Endothelial cell of umbilical vein (primary cell): ENCODE results near the gene OR1I1. TPM values are rescaled to one million over a fixed set of nuclear protein-coding genes. Genes with fewer than 3 reads are reported as not detected.

Experiments
- BruUV-seq: library from RNA; stranded (reverse); fragments of 400-500 nt; replicated peaks from 2 replicates; lab custom pipeline; 2021; lab: Mats Ljungman, UMichigan
- CTCF ChIA-PET: fragments of 300-600, 350-600 bp; sonication (Branson Sonifier 250); formaldehyde crosslinking; loops from one replicate; lab custom pipeline; 2021; ENCODE audit warnings: antibody characterized with exemption, inconsistent platforms; lab: Charles Lee
- POLR2A ChIA-PET: fragments of 300-600, 350-600 bp; sonication (Branson Sonifier 250); formaldehyde crosslinking; loops from one replicate; lab custom pipeline; 2021; ENCODE audit warnings: antibody characterized with exemption, inconsistent platforms; lab: Charles Lee
- DNase-seq: peaks from one replicate; pipeline ENCODE4 v3.0.0-alpha.2; 2011; ENCODE audit warnings: low read depth, low spot score
- FAIRE-seq: peaks from 2 replicates; lab custom pipeline; 2011; peaks lifted over from hg19 to GRCh38; lab: Jason Lieb, UNC
- H2AFZ ChIP-seq: 2 replicates; pipeline ENCODE4 v1.6.0; 2012; ENCODE audit warnings: low read depth, low read length, control low read depth, inconsistent platforms
- H3K27ac ChIP-seq: 2 replicates; pipeline ENCODE4 v1.5.1; 2011; ENCODE audit warnings: low read depth, mild to moderate bottlenecking, control low read depth, low read length, moderate library complexity; ENCODE audit not compliant: insufficient read depth
- H3K27me3 ChIP-seq, 2 experiments: 2 replicates each; pipeline versions ENCODE4 v1.6.0 to v1.6.1; 2011; ENCODE audit warnings: low read length in 2 of 2, mixed read lengths in 1 of 2; ENCODE audit not compliant: control insufficient read depth in 2 of 2, insufficient read depth in 2 of 2
- H3K36me3 ChIP-seq, 2 experiments: 2 replicates in 1 of 2; 3 replicates in 1 of 2; pipeline ENCODE4 v1.5.1; 2011; ENCODE audit warnings: low read length in 2 of 2, mild to moderate bottlenecking in 1 of 2, moderate library complexity in 1 of 2; ENCODE audit not compliant: control insufficient read depth in 2 of 2, insufficient read depth in 2 of 2; ENCODE audit errors: extremely low read depth in 1 of 2
- H3K4me1 ChIP-seq: 3 replicates; pipeline ENCODE4 v1.5.1; 2011; ENCODE audit warnings: mild to moderate bottlenecking, low read length; ENCODE audit not compliant: control insufficient read depth, insufficient read depth; ENCODE audit errors: extremely low read depth
- H3K4me2 ChIP-seq: 2 replicates; pipeline ENCODE4 v1.6.1; 2011; ENCODE audit warnings: low read length, control low read depth, mixed read lengths; ENCODE audit not compliant: insufficient read depth
- H3K4me3 ChIP-seq, 3 experiments: fragments of 200-600 bp in 1 of 3; sonication (generic), shearing (Covaris generic) in 1 of 3; replicated peaks in 1 of 3; 2 replicates each; pipeline ENCODE4 v1.5.1; 2011 to 2016; ENCODE audit warnings: control low read depth in 3 of 3, low read length in 3 of 3, mild to moderate bottlenecking in 2 of 3, inconsistent platforms in 1 of 3, low read depth in 1 of 3, moderate library complexity in 1 of 3; ENCODE audit not compliant: insufficient read depth in 1 of 3
- H3K79me2 ChIP-seq: 2 replicates; pipeline ENCODE4 v1.6.0; 2012; ENCODE audit warnings: low read length, inconsistent platforms; ENCODE audit not compliant: control insufficient read depth, insufficient read depth
- H3K9ac ChIP-seq: replicated peaks from 2 replicates; pipeline ENCODE3; 2011; ENCODE audit warnings: low read length, control low read depth; ENCODE audit not compliant: insufficient read depth; ENCODE audit errors: extremely low read depth
- H3K9me1 ChIP-seq: replicated peaks from 3 replicates; pipeline ENCODE4 v1.6.0; 2011; ENCODE audit warnings: mild to moderate bottlenecking, low read length; ENCODE audit not compliant: control insufficient read depth, insufficient read depth; ENCODE audit errors: extremely low read depth
- H3K9me3 ChIP-seq: replicated peaks from 2 replicates; pipeline ENCODE4 v1.5.1; 2012; ENCODE audit warnings: low read length, inconsistent platforms; ENCODE audit not compliant: control insufficient read depth, insufficient read depth
- H4K20me1 ChIP-seq: replicated peaks from 2 replicates; pipeline ENCODE3; 2011; ENCODE audit warnings: mild to moderate bottlenecking, low read length; ENCODE audit not compliant: control insufficient read depth, insufficient read depth; ENCODE audit errors: extremely low read depth
- EZH2 ChIP-seq: IDR thresholded peaks from 2 replicates; pipeline ENCODE4 v1.6.1; 2012; ENCODE audit warnings: borderline replicate concordance, low read depth, mild to moderate bottlenecking, moderate library complexity, low read length, inconsistent platforms; ENCODE audit not compliant: severe bottlenecking
- FOS ChIP-seq: IDR thresholded peaks from 2 replicates; pipeline ENCODE4 v1.6.1; 2011; ENCODE audit warnings: mild to moderate bottlenecking, low read length, moderate library complexity, borderline replicate concordance; ENCODE audit not compliant: insufficient read depth
- GATA2 ChIP-seq: IDR thresholded peaks from 2 replicates; pipeline ENCODE4 v1.7.0; 2011; ENCODE audit warnings: low read depth, mild to moderate bottlenecking, moderate library complexity, mixed read lengths, low read length; ENCODE audit not compliant: insufficient read length, insufficient read depth
- JUN ChIP-seq: IDR thresholded peaks from 2 replicates; pipeline ENCODE4 v1.6.1; 2011; ENCODE audit warnings: borderline replicate concordance, low read depth; ENCODE audit not compliant: insufficient read length, insufficient read depth
- MAX ChIP-seq: IDR thresholded peaks from 2 replicates; pipeline ENCODE4 v1.6.1; 2011; ENCODE audit not compliant: insufficient read depth, insufficient read length
- MYC ChIP-seq: IDR thresholded peaks from one replicate; pipeline ENCODE4 v1.6.1; 2011; ENCODE audit warnings: mild to moderate bottlenecking, low read depth, low read length
- POLR2A ChIP-seq: IDR thresholded peaks from 2 replicates; pipeline ENCODE4 v1.6.1; 2012; ENCODE audit warnings: low read depth, mild to moderate bottlenecking, control low read depth, low read length
- POLR2AphosphoS5 ChIP-seq: IDR thresholded peaks from 2 replicates; pipeline ENCODE4 v1.6.1; 2012; ENCODE audit warnings: low read depth, mild to moderate bottlenecking, control low read depth, low read length, moderate library complexity; ENCODE audit not compliant: insufficient read depth
- dilution Hi-C: fragments of 300-500 bp; cut with MboI; formaldehyde crosslinking; loops from one replicate; pipeline ENCODE4 v1.15.0; 2019; ENCODE audit warnings: low sequenced_read_pairs; ENCODE audit not compliant: extremely low pct_ligation_motif_present
- intact Hi-C: fragments of 100-400 bp; cut with micrococcal nuclease; formaldehyde crosslinking; loops from one replicate; pipeline ENCODE4 v1.10.0; 2022
- polyA plus RNA-seq, 4 experiments: library from polyadenylated mRNA; depleted of rRNA in 3 of 4; stranded (reverse) in 3 of 4; unstranded in 1 of 4; fragments of >200 nt; gene quantifications; 2 replicates each; pipeline versions ENCODE4 v1.2.1 to v1.2.3, GENCODE V29; 2011 to 2012; ENCODE audit warnings: missing spikeins in 1 of 4
- total RNA-seq: library from RNA; stranded (reverse); gene quantifications from 2 replicates; pipeline ENCODE4 v1.2.3, GENCODE V29; 2021
- TF ChIP-seq, protein P1 (sequence below), 2 donors: IDR thresholded peaks; 1 replicate in 1 of 2; 2 replicates in 1 of 2; pipeline ENCODE4 v1.5.1; 2011; ENCODE audit warnings: low read length in 2 of 2, mild to moderate bottlenecking in 2 of 2, moderate library complexity in 2 of 2, control low read depth in 1 of 2, inconsistent platforms in 1 of 2, low read depth in 1 of 2; ENCODE audit not compliant: insufficient read depth in 1 of 2; ENCODE audit errors: extremely low read depth in 1 of 2

The OR1I1 gene
- total and polyA plus RNA-seq, 2 donors (not counting 3 experiments of a cell fraction or from before 2014, with no cell fraction given): not detected

- peaks cover 10% of the 10 kb centered on the region for H3K79me2 ChIP-seq
- dilution Hi-C loops: no loop called here
- no peak overlapping the region for H3K27ac ChIP-seq
- no peak overlapping the region for H3K9ac ChIP-seq
- H3K9me3 ChIP-seq: no peaks in the 10 kb centered on the region
- H3K4me3 ChIP-seq: no peak overlapping the region
- peaks cover 0 to 3% of the 10 kb centered on the region in 2 experiments for H3K27me3 ChIP-seq
- TF ChIP-seq POLR2A: no peak
- no peak for TF ChIP-seq JUN
- TF ChIP-seq GATA2: no peak
- no peak for TF ChIP-seq POLR2AphosphoS5
- TF ChIP-seq, protein P1, sequence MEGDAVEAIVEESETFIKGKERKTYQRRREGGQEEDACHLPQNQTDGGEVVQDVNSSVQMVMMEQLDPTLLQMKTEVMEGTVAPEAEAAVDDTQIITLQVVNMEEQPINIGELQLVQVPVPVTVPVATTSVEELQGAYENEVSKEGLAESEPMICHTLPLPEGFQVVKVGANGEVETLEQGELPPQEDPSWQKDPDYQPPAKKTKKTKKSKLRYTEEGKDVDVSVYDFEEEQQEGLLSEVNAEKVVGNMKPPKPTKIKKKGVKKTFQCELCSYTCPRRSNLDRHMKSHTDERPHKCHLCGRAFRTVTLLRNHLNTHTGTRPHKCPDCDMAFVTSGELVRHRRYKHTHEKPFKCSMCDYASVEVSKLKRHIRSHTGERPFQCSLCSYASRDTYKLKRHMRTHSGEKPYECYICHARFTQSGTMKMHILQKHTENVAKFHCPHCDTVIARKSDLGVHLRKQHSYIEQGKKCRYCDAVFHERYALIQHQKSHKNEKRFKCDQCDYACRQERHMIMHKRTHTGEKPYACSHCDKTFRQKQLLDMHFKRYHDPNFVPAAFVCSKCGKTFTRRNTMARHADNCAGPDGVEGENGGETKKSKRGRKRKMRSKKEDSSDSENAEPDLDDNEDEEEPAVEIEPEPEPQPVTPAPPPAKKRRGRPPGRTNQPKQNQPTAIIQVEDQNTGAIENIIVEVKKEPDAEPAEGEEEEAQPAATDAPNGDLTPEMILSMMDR (IDR thresholded peaks at IDR 0.05; ENCODE audit: extremely low read depth in 1 of 2, insufficient read depth in 1 of 2, low read depth in 1 of 2, low read length in 2 of 2): no peak
- TF ChIP-seq FOS: no peak
- no peak for TF ChIP-seq MAX
- no peak for TF ChIP-seq EZH2
- TF ChIP-seq MYC: no peak
- ChIA-PET POLR2A (no interaction called here), CTCF (interaction anchor here (1.3 kb wide), 1 partner anchor 27 kb away, joined by 5 read pairs; no protein-coding TSS in a partner anchor)
- no peak for DNase-seq
- no peak overlapping the region for H3K4me2 ChIP-seq
- no peak overlapping the region for H2AFZ ChIP-seq
- H3K36me3 ChIP-seq: no peaks in the 10 kb centered on the region
- intact Hi-C loops: no loop called here
- H3K4me1 ChIP-seq: peaks cover 3% of the 10 kb centered on the region
- no peaks in the 10 kb centered on the region for H3K9me1 ChIP-seq
- FAIRE-seq: no peak
- no TSS peak for BruUV-seq
- H4K20me1 ChIP-seq: no peaks in the 10 kb centered on the region
These were observed 46.3 kb downstream of the OR1I1 start for GRCh38 chr19:15128162-15128770.
